HEK293 (cell line): Measurements from ENCODE around the gene ZNF536.

Source experiments
- CTCF ChIA-PET: fragments of 350-600 bp; formaldehyde crosslinking; extraction: SDS; loops from one replicate; lab custom pipeline; 2021; ENCODE audit warnings: antibody characterized with exemption; lab: Yijun Ruan, JAX
- POLR2A ChIA-PET: fragments of 300-600 bp; formaldehyde crosslinking; extraction: SDS; loops from one replicate; lab custom pipeline; 2020; ENCODE audit warnings: antibody characterized with exemption, inconsistent platforms; lab: Yijun Ruan, JAX
- H3K27ac ChIP-seq: fragments of 200-500 bp; sonication (Bioruptor generic); 2 replicates; pipeline ENCODE4 v1.5.1; 2014; ENCODE audit warnings: low read depth, low read length, control low read depth, inconsistent platforms; ENCODE audit errors: extremely low read depth
- H3K36me3 ChIP-seq, 2 experiments: fragments of 200-500 bp in 1 of 2; sonication (Bioruptor generic) in 1 of 2; 1 replicate in 1 of 2; 2 replicates in 1 of 2; pipeline ENCODE4 v1.5.1; 2014 to 2017; ENCODE audit warnings: inconsistent platforms in 2 of 2, low read length in 2 of 2; ENCODE audit not compliant: control insufficient read depth in 2 of 2, insufficient read depth in 1 of 2
- H3K4me1 ChIP-seq: fragments of 200-500 bp; sonication (Bioruptor generic); 2 replicates; pipeline ENCODE4 v1.5.1; 2014; ENCODE audit warnings: mild to moderate bottlenecking, low read length, inconsistent platforms; ENCODE audit not compliant: control insufficient read depth, insufficient read depth
- H3K4me3 ChIP-seq: 2 replicates; pipeline ENCODE4 v1.5.1; 2011; ENCODE audit warnings: low read depth, mild to moderate bottlenecking, control low read depth, low read length, moderate library complexity
- H3K9me3 ChIP-seq: fragments of 200-500 bp; sonication (Bioruptor generic); 2 replicates; pipeline ENCODE4 v1.5.1; 2014; ENCODE audit warnings: low read depth, low read length, inconsistent platforms; ENCODE audit not compliant: control insufficient read depth, insufficient read depth
- ELK4 ChIP-seq: IDR thresholded peaks from 2 replicates; pipeline ENCODE4 v1.6.1; 2011; ENCODE audit warnings: mild to moderate bottlenecking, low read depth, low read length, borderline replicate concordance
- GFI1B ChIP-seq: fragments of 450-650 bp; formaldehyde crosslinking; IDR thresholded peaks from 2 replicates; pipeline ENCODE4 v1.5.1; 2016; ENCODE audit warnings: missing biosample characterization, missing genetic modification characterization
- HOXC10 ChIP-seq: sonication (generic); formaldehyde crosslinking; IDR thresholded peaks from 2 replicates; pipeline ENCODE4 v1.8.1; 2023; ENCODE audit warnings: mild to moderate bottlenecking, missing genetic modification reagents
- IKZF3 ChIP-seq: fragments of 450-650 bp; IDR thresholded peaks from 2 replicates; pipeline ENCODE4 v1.5.0; 2018; ENCODE audit warnings: missing biosample characterization, mild to moderate bottlenecking, missing genetic modification characterization, moderate library complexity
- OVOL3 ChIP-seq: fragments of 450-650 bp; formaldehyde crosslinking; IDR thresholded peaks from 2 replicates; pipeline ENCODE4 v1.5.1; 2016; ENCODE audit warnings: missing biosample characterization, missing genetic modification characterization
- PRDM6 ChIP-seq: fragments of 450-650 bp; formaldehyde crosslinking; IDR thresholded peaks from 2 replicates; pipeline ENCODE4 v1.5.1; 2017; ENCODE audit warnings: missing biosample characterization, missing genetic modification characterization
- SALL2 ChIP-seq: fragments of 450-650 bp; formaldehyde crosslinking; IDR thresholded peaks from 2 replicates; pipeline ENCODE4 v1.5.0; 2017; ENCODE audit warnings: missing biosample characterization, mild to moderate bottlenecking, missing genetic modification characterization, borderline replicate concordance
- ZBTB10 ChIP-seq: fragments of 450-650 bp; formaldehyde crosslinking; IDR thresholded peaks from 2 replicates; pipeline ENCODE4 v1.5.1; 2016; ENCODE audit warnings: missing biosample characterization, missing genetic modification characterization
- ZBTB6 ChIP-seq: fragments of 450-650 bp; formaldehyde crosslinking; IDR thresholded peaks from 2 replicates; pipeline ENCODE4 v1.5.1; 2017; ENCODE audit warnings: missing biosample characterization, missing genetic modification characterization
- ZNF148 ChIP-seq: fragments of 450-650 bp; formaldehyde crosslinking; IDR thresholded peaks from 2 replicates; pipeline ENCODE4 v1.5.0; 2017; ENCODE audit warnings: missing biosample characterization, missing genetic modification characterization, borderline replicate concordance
- ZNF202 ChIP-seq: fragments of 450-650 bp; formaldehyde crosslinking; IDR thresholded peaks from 2 replicates; pipeline ENCODE4 v1.5.1; 2016; ENCODE audit warnings: missing biosample characterization, missing genetic modification characterization, borderline replicate concordance
- ZNF23 ChIP-seq: fragments of 450-650 bp; formaldehyde crosslinking; IDR thresholded peaks from 2 replicates; pipeline ENCODE4 v1.5.1; 2016; ENCODE audit warnings: missing biosample characterization, missing genetic modification characterization, borderline replicate concordance
- ZNF514 ChIP-seq: fragments of 450-650 bp; formaldehyde crosslinking; IDR thresholded peaks from 2 replicates; pipeline ENCODE4 v1.5.1; 2016; ENCODE audit warnings: missing biosample characterization, missing genetic modification characterization
- ZNF549 ChIP-seq: fragments of 450-650 bp; IDR thresholded peaks from 2 replicates; pipeline ENCODE4 v1.5.1; 2018; ENCODE audit warnings: missing biosample characterization, missing genetic modification characterization, mild to moderate bottlenecking, inconsistent platforms, moderate library complexity
- ZNF558 ChIP-seq: fragments of 450-650 bp; formaldehyde crosslinking; IDR thresholded peaks from 2 replicates; pipeline ENCODE4 v1.5.1; 2016; ENCODE audit warnings: missing biosample characterization, missing genetic modification characterization
- ZNF571 ChIP-seq: fragments of 450-650 bp; formaldehyde crosslinking; IDR thresholded peaks from 2 replicates; pipeline ENCODE4 v1.5.0; 2017; ENCODE audit warnings: missing biosample characterization, missing genetic modification characterization
- ZNF791 ChIP-seq: fragments of 450-650 bp; formaldehyde crosslinking; IDR thresholded peaks from 2 replicates; pipeline ENCODE4 v1.5.1; 2016; ENCODE audit warnings: missing biosample characterization, missing genetic modification characterization

The ZNF536 gene

GRCh38 chr19:30518965-30519606, 146.9 kb downstream of the ZNF536 start:
- peaks cover 3% of the 10 kb centered on the region; the same call in 1 of the 2 replicates for H3K4me1 ChIP-seq
- POLR2A ChIA-PET = interaction anchor here (0.5 kb wide), 1 partner anchor 68 kb away, joined by 3 read pairs; no protein-coding TSS in a partner anchor
- no peak overlapping the region for H3K4me3 ChIP-seq
- no peak overlapping the region for H3K27ac ChIP-seq
- H3K9me3 ChIP-seq = no peaks in the 10 kb centered on the region
- CTCF ChIA-PET = no interaction called here
- no peaks in the 10 kb centered on the region; a peak in 1 of 3 replicates for H3K36me3 ChIP-seq
- no peak for TF ChIP-seq ZBTB10 (tag by site-specific recombination)
- no peak for TF ChIP-seq ZNF202 (tag by site-specific recombination)
- TF ChIP-seq ELK4 = no peak
- TF ChIP-seq ZNF23 (tag by site-specific recombination) = no peak
- no peak for TF ChIP-seq OVOL3 (tag by site-specific recombination)
- no peak for TF ChIP-seq IKZF3
- no peak for TF ChIP-seq SALL2 (tag by site-specific recombination)
- no peak for TF ChIP-seq ZNF514
- TF ChIP-seq GFI1B (tag by site-specific recombination) = no peak
- no peak for TF ChIP-seq ZBTB6 (tag by site-specific recombination)
- no peak for TF ChIP-seq ZNF571 (tag by site-specific recombination)
- TF ChIP-seq ZNF558 (tag by site-specific recombination) = no peak
- no peak for TF ChIP-seq HOXC10
- no peak for TF ChIP-seq ZNF791
- no peak for TF ChIP-seq ZNF148 (tag by site-specific recombination)
- TF ChIP-seq ZNF549 (tag by site-specific recombination) = no peak
- TF ChIP-seq PRDM6 = no peak
